IMR-90 (cell line): ENCODE results near the gene RENBP. TPM values are rescaled to one million over a fixed set of nuclear protein-coding genes. Genes with fewer than 3 reads are reported as not detected.

Experiments
- ATAC-seq: fragments of 200-7000 bp; cut with Tn5 transposase; 2 replicates; pipeline ENCODE4 v1.9.1; 2020; ENCODE audit warnings: low read depth, mild to moderate bottlenecking, moderate library complexity
- BruUV-seq: library from RNA; stranded (reverse); fragments of 400-500 nt; replicated peaks from 2 replicates; lab custom pipeline; 2021; lab: Mats Ljungman, UMichigan
- CTCF ChIA-PET: fragments of 300-600 bp; formaldehyde crosslinking; extraction: SDS; loops from one replicate; lab custom pipeline; 2021; ENCODE audit warnings: antibody characterized with exemption; lab: Yijun Ruan, JAX
- POLR2A ChIA-PET: fragments of 300-600 bp; sonication (Branson Sonifier 250); formaldehyde crosslinking; loops from one replicate; lab custom pipeline; 2022; ENCODE audit warnings: antibody characterized with exemption; ENCODE audit not compliant: unreplicated experiment; lab: Charles Lee
- DNase-seq: peaks from one replicate; pipeline ENCODE4 v3.0.0; 2013
- H2AFZ ChIP-seq: replicated peaks from 2 replicates; pipeline ENCODE3; 2013; ENCODE audit warnings: low read length, mild to moderate bottlenecking; ENCODE audit not compliant: poor library complexity
- H2AK5ac ChIP-seq: 2 replicates; pipeline ENCODE4 v1.6.1; 2013; ENCODE audit warnings: low read depth, low read length, inconsistent platforms
- H2AK9ac ChIP-seq: replicated peaks from 2 replicates; pipeline ENCODE3; 2013; ENCODE audit warnings: mild to moderate bottlenecking, low read depth, low read length, moderate library complexity; ENCODE audit not compliant: poor library complexity
- H2BK120ac ChIP-seq: 2 replicates; pipeline ENCODE4 v1.6.1; 2013; ENCODE audit warnings: low read depth, low read length, inconsistent platforms
- H2BK15ac ChIP-seq: 3 replicates; pipeline ENCODE4 v1.6.1; 2013; ENCODE audit warnings: low read depth, low read length, inconsistent platforms
- H2BK20ac ChIP-seq: 2 replicates; pipeline ENCODE4 v1.6.1; 2013; ENCODE audit warnings: low read depth, mild to moderate bottlenecking, inconsistent platforms, low read length, moderate library complexity
- H2BK5ac ChIP-seq: 2 replicates; pipeline ENCODE4 v1.6.1; 2013; ENCODE audit warnings: mild to moderate bottlenecking, low read depth, low read length, inconsistent platforms; ENCODE audit not compliant: poor library complexity, severe bottlenecking
- H3K14ac ChIP-seq: replicated peaks from 2 replicates; pipeline ENCODE4 v1.6.1; 2013; ENCODE audit warnings: low read depth, low read length, inconsistent platforms
- H3K18ac ChIP-seq: 2 replicates; pipeline ENCODE4 v1.6.1; 2013; ENCODE audit warnings: low read depth, low read length, control low read depth
- H3K23ac ChIP-seq: 2 replicates; pipeline ENCODE4 v1.6.1; 2013; ENCODE audit warnings: low read depth, low read length, inconsistent platforms
- H3K27ac ChIP-seq: 2 replicates; pipeline ENCODE4 v1.5.1; 2013; ENCODE audit warnings: mild to moderate bottlenecking, control low read depth, low read length; ENCODE audit not compliant: insufficient read depth
- H3K27me3 ChIP-seq: 2 replicates; pipeline ENCODE4 v1.6.1; 2013; ENCODE audit warnings: low read length; ENCODE audit not compliant: control insufficient read depth, insufficient read depth
- H3K36me3 ChIP-seq: 2 replicates; pipeline ENCODE4 v1.6.1; 2013; ENCODE audit warnings: low read length, mixed read lengths; ENCODE audit not compliant: control insufficient read depth, insufficient read depth
- H3K4ac ChIP-seq: 2 replicates; pipeline ENCODE4 v1.6.1; 2013; ENCODE audit warnings: low read depth, low read length, inconsistent platforms
- H3K4me1 ChIP-seq: 2 replicates; pipeline ENCODE4 v1.6.1; 2013; ENCODE audit warnings: low read length, mixed read lengths; ENCODE audit not compliant: control insufficient read depth, insufficient read depth
- H3K4me2 ChIP-seq: 2 replicates; pipeline ENCODE4 v1.6.1; 2013; ENCODE audit warnings: low read depth, mild to moderate bottlenecking, control low read depth, low read length, moderate library complexity
- H3K4me3 ChIP-seq: 2 replicates; pipeline ENCODE4 v1.5.1; 2013; ENCODE audit warnings: low read depth, mild to moderate bottlenecking, control low read depth, low read length, moderate library complexity; ENCODE audit not compliant: insufficient read depth
- H3K56ac ChIP-seq: 2 replicates; pipeline ENCODE4 v1.6.1; 2013; ENCODE audit warnings: low read length, inconsistent platforms; ENCODE audit not compliant: insufficient read depth; ENCODE audit errors: extremely low read depth
- H3K79me1 ChIP-seq, 2 experiments: 2 replicates each; pipeline ENCODE4 v1.6.1; 2013; ENCODE audit warnings: low read length in 2 of 2, inconsistent platforms in 1 of 2, low read depth in 1 of 2
- H3K9ac ChIP-seq: 2 replicates; pipeline ENCODE4 v1.6.1; 2013; ENCODE audit warnings: low read depth, low read length, control low read depth
- H3K9me1 ChIP-seq: 2 replicates; pipeline ENCODE4 v1.6.1; 2013; ENCODE audit warnings: low read length, inconsistent platforms; ENCODE audit not compliant: insufficient read depth
- H3K9me3 ChIP-seq: 2 replicates; pipeline ENCODE4 v1.6.1; 2013; ENCODE audit warnings: low read length; ENCODE audit not compliant: control insufficient read depth, insufficient read depth
- H4K20me1 ChIP-seq: 2 replicates; pipeline ENCODE4 v1.6.1; 2013; ENCODE audit warnings: low read length, inconsistent platforms; ENCODE audit not compliant: insufficient read depth
- H4K5ac ChIP-seq: 2 replicates; pipeline ENCODE4 v1.6.1; 2013; ENCODE audit warnings: mild to moderate bottlenecking, low read depth, low read length, control low read depth
- H4K8ac ChIP-seq, 2 experiments: 2 replicates each; pipeline ENCODE4 v1.6.1; 2013; ENCODE audit warnings: low read depth in 2 of 2, low read length in 2 of 2, control low read depth in 1 of 2, inconsistent platforms in 1 of 2
- H4K91ac ChIP-seq: 2 replicates; pipeline ENCODE4 v1.6.1; 2013; ENCODE audit warnings: low read depth, low read length, inconsistent platforms; ENCODE audit not compliant: insufficient read depth
- BHLHE40 ChIP-seq: fragments of 150-350 bp; IDR thresholded peaks from 2 replicates; pipeline ENCODE4 v1.6.1; 2016; ENCODE audit warnings: mild to moderate bottlenecking, low read depth, low read length
- CHD1 ChIP-seq: IDR thresholded peaks from 2 replicates; pipeline ENCODE4 v1.6.1; 2012; ENCODE audit warnings: low read depth, low read length, improper control_type of control experiment
- CTCF ChIP-seq: conservative IDR thresholded peaks from 2 replicates; pipeline ENCODE4 v1.5.1; 2012; ENCODE audit warnings: mild to moderate bottlenecking, low read depth, low read length, improper control_type of control experiment
- ELK1 ChIP-seq: fragments of 150-350 bp; IDR thresholded peaks from 2 replicates; pipeline ENCODE4 v1.6.1; 2016; ENCODE audit warnings: low read depth, mild to moderate bottlenecking, low read length, moderate library complexity, borderline replicate concordance
- MAFK ChIP-seq: IDR thresholded peaks from 2 replicates; pipeline ENCODE4 v1.6.1; 2012; ENCODE audit warnings: low read depth, low read length, improper control_type of control experiment
- MAZ ChIP-seq: IDR thresholded peaks from 2 replicates; pipeline ENCODE4 v1.6.1; 2012; ENCODE audit warnings: low read depth, mild to moderate bottlenecking, low read length, improper control_type of control experiment, moderate library complexity, borderline replicate concordance
- MXI1 ChIP-seq: IDR thresholded peaks from 2 replicates; pipeline ENCODE4 v1.6.1; 2012; ENCODE audit warnings: low read depth, mild to moderate bottlenecking, low read length, moderate library complexity, borderline replicate concordance
- NFE2L2 ChIP-seq: fragments of 150-350 bp; IDR thresholded peaks from 2 replicates; pipeline ENCODE4 v1.6.1; 2016; ENCODE audit warnings: low read depth, mild to moderate bottlenecking, low read length
- POLR2A ChIP-seq: IDR thresholded peaks from 2 replicates; pipeline ENCODE4 v1.6.1; 2012; ENCODE audit warnings: mild to moderate bottlenecking, low read depth, low read length
- RCOR1 ChIP-seq: IDR thresholded peaks from 2 replicates; pipeline ENCODE4 v1.6.1; 2012; ENCODE audit warnings: mild to moderate bottlenecking, low read length, improper control_type of control experiment; ENCODE audit not compliant: insufficient replicate concordance
- SMC3 ChIP-seq: fragments of 150-350 bp; IDR thresholded peaks from 2 replicates; pipeline ENCODE4 v1.6.1; 2016; ENCODE audit warnings: low read depth, mild to moderate bottlenecking, antibody characterized with exemption, low read length, moderate library complexity
- WGBS, 2 experiments: methylation state at CpG; one replicate each; pipeline versions ENCODE4 v1.1.5 to v1.1.7; 2013; ENCODE audit warnings: missing lambda C conversion rate in 2 of 2; ENCODE audit not compliant: insufficient read length in 1 of 2; ENCODE audit errors: extremely low coverage in 2 of 2; 5-methylcytosine and 5-hydroxymethylcytosine counted together
- dilution Hi-C: fragments of 300-500 bp; cut with HindIII; formaldehyde crosslinking; loops from one replicate; pipeline ENCODE4 v1.14.3; 2018; ENCODE audit warnings: low sequenced_read_pairs; ENCODE audit not compliant: unreplicated experiment
- in situ Hi-C: fragments of 300-500 bp; cut with MboI; formaldehyde crosslinking; loops from 3 replicates; pipeline ENCODE4 v1.14.3; 2019; ENCODE audit warnings: low sequenced_read_pairs, inconsistent platforms, mixed read lengths
- intact Hi-C: fragments of 100-400 bp; cut with micrococcal nuclease; formaldehyde crosslinking; loops from 2 replicates; pipeline ENCODE4 v1.10.0; 2022
- polyA plus RNA-seq, 3 experiments: library from polyadenylated mRNA; depleted of rRNA; stranded (reverse); fragments of >200 nt; gene quantifications; 2 replicates each; pipeline ENCODE4 v1.2.3, GENCODE V29; 2012; ENCODE audit warnings: low replicate concordance in 1 of 3
- total RNA-seq: library from RNA; depleted of rRNA; stranded (reverse); fragments of >200 nt; gene quantifications from 2 replicates; pipeline ENCODE4 v1.2.3, GENCODE V29; 2012

The RENBP gene
- total and polyA plus RNA-seq, 2 of the 4 experiments (the other 2 are of a cell fraction), result 0.15 to 0.18 TPM

GRCh38 chrX:153928846-153929245, 15.6 kb downstream of the RENBP start:
- Histone ChIP-seq H2BK20ac (no peak overlapping the region), H3K79me1 (peaks cover 4 to 11% of the 10 kb centered on the region in 2 experiments; a peak in 2 of 4 replicates), H3K36me3 (peaks cover 23% of the 10 kb centered on the region), H3K56ac (no peak overlapping the region), H2AK5ac (no peak overlapping the region), H3K14ac (no peak overlapping the region), H4K20me1 (peaks cover 13% of the 10 kb centered on the region), H3K9me3 (no peaks in the 10 kb centered on the region), H3K4me3 (no peak overlapping the region), H3K9me1 (no peaks in the 10 kb centered on the region; the same call in 1 of the 2 replicates), H2BK120ac (no peak overlapping the region), H2AK9ac (no peak overlapping the region), H3K27me3 (no peaks in the 10 kb centered on the region; the same call in 1 of the 2 replicates), H2BK15ac (no peak overlapping the region), H3K23ac (no peak overlapping the region), H3K18ac (no peak overlapping the region), H3K4me2 (no peak overlapping the region), H3K4ac (no peak overlapping the region), H3K4me1 (peaks cover 2% of the 10 kb centered on the region), H3K9ac (no peak overlapping the region), H4K91ac (no peak overlapping the region), H3K27ac (no peak overlapping the region), H2AFZ (no peak overlapping the region), H4K5ac (no peak overlapping the region), H2BK5ac (no peak overlapping the region), H4K8ac (no peak overlapping the region)
- in situ Hi-C loops (no loop called here), intact Hi-C loops (loop anchor here (5.0 kb wide), 1 partner anchor 137 kb away; the partner anchor contains the start of genes IDH3G and SSR4), dilution Hi-C loops (no loop called here)
- CTCF ChIA-PET, result no interaction called here
- ATAC-seq (no peak), DNase-seq (no peak)
- no TSS peak for BruUV-seq
- no CpG with 5 or more reads among the region's 9 CpGs for WGBS, 2 experiments
- TF ChIP-seq CHD1, result no peak
- no peak for TF ChIP-seq POLR2A
- TF ChIP-seq BHLHE40, result no peak
- no peak for TF ChIP-seq MAFK
- TF ChIP-seq RCOR1, result no peak
- no peak for TF ChIP-seq NFE2L2
- no peak for TF ChIP-seq MXI1
- no peak for TF ChIP-seq MAZ
- TF ChIP-seq ELK1, result no peak
- TF ChIP-seq CTCF, result no peak
- TF ChIP-seq SMC3, result no peak
- POLR2A ChIA-PET, result interaction anchor here (0.9 kb wide), 1 partner anchor 135 kb away, joined by 3 read pairs; no protein-coding TSS in a partner anchor
